Ovary (tissue), 3 donors: ENCODE results near the gene FBN1.

Source experiments
- CTCF ChIP-seq, 3 donors: fragments of 450-650 bp in 2 of 3; fragments of 200-600 bp in 1 of 3; IDR thresholded peaks; one replicate each; pipeline versions ENCODE4 v1.5.1 to v1.8.0; 2016 to 2022; ENCODE audit warnings: antibody characterized with exemption in 3 of 3, mild to moderate bottlenecking in 1 of 3
- POLR2A ChIP-seq: fragments of 450-650 bp; IDR thresholded peaks from one replicate; pipeline ENCODE4 v1.6.1; 2017; ENCODE audit warnings: antibody characterized with exemption, mild to moderate bottlenecking, moderate library complexity
- donor health status: DM: no; HTN: no; CAD: no.

GRCh38 chr15:48643776-48644466, 1.6 kb downstream of the FBN1 start:
- TF ChIP-seq CTCF (IDR thresholded peaks at IDR 0.05) (no peak), POLR2A (no peak)
